GM13976 (cell line): Measurements from ENCODE around the gene RBFOX2.

Experiments used
- DNase-seq: peaks from one replicate; pipeline ENCODE4 v3.0.0; 2012; ENCODE audit warnings: low spot score
- in situ Hi-C: fragments of 300-500 bp; cut with MboI; formaldehyde crosslinking; loops from one replicate; pipeline ENCODE4 v1.12.0; 2022; ENCODE audit warnings: low sequenced_read_pairs, mixed read lengths, inconsistent platforms; ENCODE audit not compliant: unreplicated experiment
- TF ChIP-seq, protein P1 (sequence below): IDR thresholded peaks from 2 replicates; pipeline ENCODE4 v1.5.1; 2012; ENCODE audit warnings: borderline replicate concordance, mild to moderate bottlenecking; ENCODE audit not compliant: insufficient read depth; ENCODE audit errors: extremely low read depth, missing control alignments, control extremely low read depth

RBFOX2 gene

DNA sequence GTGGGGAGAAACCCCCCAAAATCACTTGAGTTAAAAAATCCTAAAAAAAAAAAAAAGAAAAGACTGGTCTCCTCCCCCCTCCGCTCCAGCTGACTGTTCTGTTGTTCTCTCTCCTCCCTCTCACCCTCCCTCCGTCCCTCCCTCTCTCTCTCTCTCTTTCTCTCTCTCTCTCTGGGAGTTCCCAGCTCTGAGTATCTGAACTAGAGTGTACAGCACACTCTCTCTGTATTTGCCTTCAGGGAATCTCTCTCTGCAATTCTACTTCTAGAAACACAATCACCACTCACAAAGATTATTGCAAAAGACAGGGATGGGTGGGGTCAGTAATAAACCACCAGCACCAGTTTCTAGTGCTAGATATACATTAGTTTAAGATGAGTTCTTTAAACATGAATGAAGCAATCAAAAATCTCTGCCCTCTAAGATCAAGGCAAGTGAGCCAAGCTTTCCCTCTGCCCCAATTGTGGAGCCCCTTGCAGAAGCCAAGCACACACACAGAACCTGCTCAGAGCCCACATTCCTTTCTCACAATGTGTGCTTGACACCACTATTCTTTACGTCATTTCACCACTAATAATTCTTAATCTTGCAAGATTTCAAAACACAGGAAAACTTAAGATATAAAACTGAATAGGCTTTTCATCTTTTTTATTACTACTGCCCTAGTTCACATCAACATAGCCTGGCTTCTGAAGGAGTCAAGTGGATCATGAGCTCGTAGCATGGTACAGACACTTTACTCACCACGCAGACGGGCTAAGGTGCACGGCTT, 133.5 kb downstream of the RBFOX2 start:
- in situ Hi-C loops = no loop called here
- no peak for DNase-seq
- TF ChIP-seq, protein P1, sequence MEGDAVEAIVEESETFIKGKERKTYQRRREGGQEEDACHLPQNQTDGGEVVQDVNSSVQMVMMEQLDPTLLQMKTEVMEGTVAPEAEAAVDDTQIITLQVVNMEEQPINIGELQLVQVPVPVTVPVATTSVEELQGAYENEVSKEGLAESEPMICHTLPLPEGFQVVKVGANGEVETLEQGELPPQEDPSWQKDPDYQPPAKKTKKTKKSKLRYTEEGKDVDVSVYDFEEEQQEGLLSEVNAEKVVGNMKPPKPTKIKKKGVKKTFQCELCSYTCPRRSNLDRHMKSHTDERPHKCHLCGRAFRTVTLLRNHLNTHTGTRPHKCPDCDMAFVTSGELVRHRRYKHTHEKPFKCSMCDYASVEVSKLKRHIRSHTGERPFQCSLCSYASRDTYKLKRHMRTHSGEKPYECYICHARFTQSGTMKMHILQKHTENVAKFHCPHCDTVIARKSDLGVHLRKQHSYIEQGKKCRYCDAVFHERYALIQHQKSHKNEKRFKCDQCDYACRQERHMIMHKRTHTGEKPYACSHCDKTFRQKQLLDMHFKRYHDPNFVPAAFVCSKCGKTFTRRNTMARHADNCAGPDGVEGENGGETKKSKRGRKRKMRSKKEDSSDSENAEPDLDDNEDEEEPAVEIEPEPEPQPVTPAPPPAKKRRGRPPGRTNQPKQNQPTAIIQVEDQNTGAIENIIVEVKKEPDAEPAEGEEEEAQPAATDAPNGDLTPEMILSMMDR = no peak

DNA sequence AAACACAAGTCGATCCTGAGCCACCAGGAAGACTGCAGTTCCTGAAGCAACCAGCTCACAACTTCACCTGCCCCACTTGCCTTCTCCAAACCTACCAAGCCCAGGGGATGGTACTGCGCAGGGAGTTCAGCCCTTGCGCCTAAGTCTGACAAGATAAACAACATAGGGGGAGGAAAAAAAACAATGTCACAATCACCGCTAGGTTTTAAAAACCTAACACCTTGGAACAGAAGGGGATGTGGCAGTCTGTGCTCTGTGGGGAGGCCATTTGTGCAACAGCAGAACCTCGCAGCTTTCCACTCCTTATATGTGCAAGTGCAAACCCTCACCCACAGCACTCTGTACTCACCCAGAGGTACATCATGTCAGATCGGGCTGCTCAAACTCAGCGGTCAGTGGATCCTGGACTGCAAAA, 134.2 kb downstream of the RBFOX2 start:
- DNase-seq = no peak
- TF ChIP-seq, protein P1 = no peak
- in situ Hi-C loops = no loop called here

DNA sequence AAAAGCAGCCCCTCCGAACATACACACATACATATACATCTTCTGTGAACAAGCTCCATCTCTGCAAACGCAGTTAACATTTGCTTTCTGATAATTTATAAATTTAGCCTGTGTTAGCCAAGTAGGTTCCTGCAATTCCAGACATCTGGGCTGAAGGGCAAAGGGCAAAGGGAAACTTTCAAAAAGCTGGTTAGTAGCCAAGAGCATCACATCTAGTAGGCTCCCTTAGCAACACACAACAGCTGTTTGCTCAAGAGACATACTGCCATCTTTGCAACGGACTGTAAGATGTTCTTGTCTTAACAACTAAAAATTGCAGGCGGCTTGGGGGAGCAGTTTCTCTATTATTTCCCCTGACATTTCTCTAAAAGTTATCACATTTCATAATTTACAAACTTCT, 134.9 kb downstream of the RBFOX2 start:
- no peak for DNase-seq
- TF ChIP-seq, protein P1 = no peak
- in situ Hi-C loops = no loop called here

DNA sequence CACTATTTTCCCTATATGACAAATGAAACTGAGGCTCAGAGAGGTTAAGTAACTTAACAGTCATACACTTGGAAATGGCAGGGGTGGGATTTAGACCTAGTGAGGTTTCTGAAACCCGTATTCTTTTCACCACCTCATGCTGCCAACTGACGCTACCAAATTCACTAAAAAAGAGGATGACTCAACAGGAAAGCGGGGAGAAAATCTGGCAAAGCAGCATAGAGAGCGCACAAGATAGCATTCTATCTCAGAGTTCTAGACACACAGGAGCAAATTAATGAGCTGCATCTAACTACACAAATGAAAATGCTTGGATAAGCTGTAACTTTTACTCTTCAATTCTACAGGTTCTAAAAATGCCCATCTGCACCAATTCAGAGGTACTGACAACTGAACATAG, 136.4 kb downstream of the RBFOX2 start:
- no peak for DNase-seq
- TF ChIP-seq, protein P1 = no peak
- in situ Hi-C loops = no loop called here

DNA sequence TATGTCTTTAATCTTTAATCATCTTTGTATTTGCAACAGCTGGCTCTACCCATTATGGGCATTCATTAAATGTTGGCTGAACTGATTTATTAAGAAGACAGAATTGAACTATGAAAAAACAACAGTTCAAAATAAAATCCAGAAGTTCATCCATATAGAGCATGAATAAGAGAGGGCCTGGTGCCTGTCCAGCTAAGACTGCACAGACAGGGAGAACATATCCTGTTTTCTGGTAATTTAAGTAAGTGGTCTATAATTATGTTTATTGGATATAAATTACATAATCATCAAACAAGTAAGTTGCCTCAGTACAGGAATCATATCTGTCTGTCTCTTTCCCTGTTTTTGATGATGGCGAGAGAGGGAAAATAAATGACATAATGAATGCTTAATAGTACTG, 137.2 kb downstream of the RBFOX2 start:
- TF ChIP-seq, protein P1 = no peak
- in situ Hi-C loops = no loop called here

DNA sequence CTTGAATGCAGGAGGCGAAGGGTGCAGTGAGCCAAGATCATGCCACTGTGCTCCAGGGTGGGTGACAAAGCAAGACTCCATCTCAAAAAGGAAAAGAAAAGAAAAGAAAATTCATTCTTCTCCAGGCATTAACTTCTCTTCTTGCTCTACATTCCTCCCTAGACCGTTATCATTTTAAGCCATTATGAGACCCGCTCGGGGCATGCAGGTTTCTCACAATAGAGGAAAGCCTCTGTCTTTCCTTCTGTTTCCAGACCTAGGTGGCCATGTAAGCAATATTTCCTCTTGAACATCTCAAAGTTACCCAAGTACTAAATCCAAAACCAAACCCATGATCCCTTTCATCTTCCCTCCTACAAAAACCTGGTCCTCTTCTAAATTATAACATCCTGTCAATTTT, 139.6 kb downstream of the RBFOX2 start:
- no peak for DNase-seq
- TF ChIP-seq, protein P1 = no peak
- in situ Hi-C loops = no loop called here

More for the DNA sequence above, 137.2 kb downstream of the RBFOX2 start:
- DNase-seq = no peak

DNA sequence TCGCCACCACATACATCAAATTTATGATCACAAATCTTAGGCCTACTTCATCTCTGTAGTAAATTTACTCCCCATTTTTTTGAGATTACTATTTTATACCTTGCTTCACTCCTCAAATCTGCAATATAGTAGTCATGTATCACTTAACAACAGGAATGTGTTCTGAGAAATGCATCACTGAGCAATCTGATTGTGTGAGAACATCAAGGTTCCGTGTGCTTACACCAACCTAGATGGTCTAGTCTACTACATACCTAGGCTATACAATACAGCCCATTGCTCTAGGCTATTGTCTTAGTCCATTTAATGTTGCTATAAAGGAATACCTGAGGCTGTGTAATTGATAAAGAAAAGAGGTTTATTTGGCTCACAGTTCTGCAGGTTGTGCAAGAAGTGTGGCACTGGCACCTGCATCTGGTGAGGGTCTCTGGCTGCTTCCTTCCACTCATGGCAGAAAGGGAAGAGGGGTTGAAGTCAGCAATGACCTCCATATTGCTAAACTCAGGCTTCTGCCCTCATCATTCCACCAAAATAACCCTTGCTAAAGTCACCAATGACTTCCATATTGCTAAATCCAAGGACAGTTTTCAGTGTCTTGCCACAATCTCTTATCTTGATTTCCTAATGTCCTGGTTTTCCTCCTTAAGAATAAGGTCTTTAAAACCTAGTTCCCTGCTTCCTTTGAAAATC, 140.3 kb downstream of the RBFOX2 start:
- TF ChIP-seq, protein P1 = no peak
- in situ Hi-C loops = no loop called here
- DNase-seq = no peak
